ENCODE measurements around the gene PCGF3. TPM values are rescaled to one million over a fixed set of nuclear protein-coding genes. Genes with fewer than 3 reads are reported as not detected.
A peak's percentile ranks its signal among the peaks of the same experiment; 100 is the strongest.

Gene PCGF3
- total RNA-seq, 2 experiments from 2014 or later: 24.7 to 25.9 TPM

DNA sequence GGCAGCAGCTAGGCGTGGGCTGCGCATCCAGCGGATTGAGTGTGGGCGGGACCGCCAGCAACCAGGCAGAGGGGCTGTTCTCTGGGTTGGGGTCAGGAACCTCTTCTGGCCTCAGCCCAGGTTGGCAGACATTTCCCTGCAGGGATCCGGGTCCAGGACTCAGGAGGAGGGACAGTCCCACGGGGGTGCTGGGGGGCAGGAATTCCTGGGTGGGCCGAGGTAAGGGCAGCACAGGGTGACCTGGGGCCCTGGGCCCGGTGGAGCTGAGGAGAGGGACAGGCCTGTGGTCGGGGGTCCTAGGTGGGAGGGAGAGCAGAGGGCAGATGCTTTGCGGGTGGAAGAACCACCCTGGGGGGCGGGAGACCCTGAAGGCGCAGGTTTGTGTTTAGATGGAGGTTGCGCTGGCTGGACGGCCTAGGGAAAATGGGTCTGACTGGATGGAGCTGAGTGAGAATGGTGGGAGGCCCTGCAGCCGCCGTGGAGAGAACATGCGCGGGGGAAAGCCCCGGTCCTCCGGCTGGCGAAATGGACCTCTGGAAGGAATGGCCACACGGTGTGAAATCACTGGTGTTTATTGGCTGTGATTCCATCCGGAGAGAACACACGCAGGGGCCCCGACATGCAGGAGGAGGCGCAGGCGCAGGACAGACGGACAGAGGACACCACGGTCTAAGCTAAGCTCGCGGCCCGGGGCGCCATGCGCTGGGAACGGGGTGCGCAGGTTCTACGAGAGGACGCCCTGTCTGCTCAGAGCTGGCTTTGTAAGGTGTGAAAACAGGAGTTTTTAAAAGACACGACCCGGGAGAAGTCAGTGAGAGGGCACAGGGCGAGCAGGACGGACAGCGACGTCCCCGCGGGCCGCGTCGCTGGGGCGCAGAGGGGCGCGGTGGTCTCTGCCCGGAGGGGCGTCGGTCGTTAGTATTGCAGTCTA, 79.0 kb downstream of the PCGF3 start:
- Mint-ChIP-seq H3K4me1 (ENCODE audit: low read depth) (peaks cover 29% of the 10 kb centered on the region), H3K4me3 (no peak overlapping the region), H3K36me3 (ENCODE audit: low read depth) (peaks cover 10% of the 10 kb centered on the region), H3K27me3 (ENCODE audit: low read depth) (peaks cover 20% of the 10 kb centered on the region), H3K9me3 (no peaks in the 10 kb centered on the region), H3K27ac (no peak overlapping the region)
- intact Hi-C loops (cut with micrococcal nuclease): loop anchor here (5.0 kb wide), 3 partner anchors 93 to 662 kb away; partner anchors contain the start of genes UVSSA and ZNF718
- no peak for DNase-seq
- CTCF ChIA-PET: interaction anchor here (1.2 kb wide), 1 partner anchor 42 kb away, joined by 3 read pairs; no protein-coding TSS in a partner anchor

- H3K4me1 Mint-ChIP-seq (ENCODE audit: low read depth): peaks cover 21% of the 10 kb centered on the region
- no peak for DNase-seq
- intact Hi-C loops (cut with micrococcal nuclease): no loop called here
- no peak overlapping the region for H3K27ac Mint-ChIP-seq
- CTCF ChIA-PET: no interaction called here
- H3K4me3 Mint-ChIP-seq: peak overlapping the region; percentile 29
- peaks cover 2% of the 10 kb centered on the region for H3K36me3 Mint-ChIP-seq (ENCODE audit: low read depth)
- no peaks in the 10 kb centered on the region for H3K9me3 Mint-ChIP-seq
- H3K27me3 Mint-ChIP-seq (ENCODE audit: low read depth): peaks cover 21% of the 10 kb centered on the region
Measured at GRCh38 chr4:785332-786073, 79.9 kb downstream of the PCGF3 start.

GRCh38 chr4:786074-786741, 80.6 kb downstream of the PCGF3 start:
- Mint-ChIP-seq H3K4me3 (no peak overlapping the region), H3K27me3 (ENCODE audit: low read depth) (peaks cover 26% of the 10 kb centered on the region), H3K9me3 (no peaks in the 10 kb centered on the region), H3K36me3 (ENCODE audit: low read depth) (no peaks in the 10 kb centered on the region), H3K27ac (no peak overlapping the region), H3K4me1 (ENCODE audit: low read depth) (peaks cover 18% of the 10 kb centered on the region)
- CTCF ChIA-PET: no interaction called here
- intact Hi-C loops (cut with micrococcal nuclease): no loop called here
- DNase-seq: no peak

GRCh38 chr4:786861-787300, 81.2 kb downstream of the PCGF3 start:
- no peaks in the 10 kb centered on the region for H3K9me3 Mint-ChIP-seq
- H3K27ac Mint-ChIP-seq: no peak overlapping the region
- H3K4me1 Mint-ChIP-seq (ENCODE audit: low read depth): peaks cover 18% of the 10 kb centered on the region
- no peak overlapping the region for H3K4me3 Mint-ChIP-seq
- peaks cover 26% of the 10 kb centered on the region for H3K27me3 Mint-ChIP-seq (ENCODE audit: low read depth)
- CTCF ChIA-PET: no interaction called here
- intact Hi-C loops (cut with micrococcal nuclease): no loop called here
- no peaks in the 10 kb centered on the region for H3K36me3 Mint-ChIP-seq (ENCODE audit: low read depth)
- no peak for DNase-seq

DNA sequence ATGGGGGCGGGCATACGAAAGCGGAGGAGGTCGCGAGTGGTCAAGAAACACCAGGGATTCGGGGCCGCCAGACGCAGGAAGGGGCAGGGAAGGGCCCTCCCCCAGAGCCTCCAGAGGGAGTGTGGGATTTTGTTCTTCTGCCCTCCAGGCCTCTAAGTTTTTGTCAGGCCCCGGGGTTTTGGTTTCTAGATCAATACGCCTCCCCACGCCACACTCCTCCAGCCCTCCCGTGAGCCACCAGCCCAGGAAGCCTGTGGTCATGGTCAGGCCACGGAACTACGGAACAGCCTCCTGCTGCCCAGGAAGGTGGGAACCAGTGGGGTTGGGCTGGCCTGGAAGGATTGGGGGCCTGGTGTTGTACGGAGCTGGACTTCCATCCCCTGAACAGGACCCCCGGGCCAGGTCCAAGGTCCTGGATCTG, 81.9 kb downstream of the PCGF3 start:
- Mint-ChIP-seq H3K36me3 (ENCODE audit: low read depth) (no peaks in the 10 kb centered on the region), H3K27ac (no peak overlapping the region), H3K4me3 (no peak overlapping the region), H3K9me3 (no peaks in the 10 kb centered on the region), H3K4me1 (ENCODE audit: low read depth) (peaks cover 14% of the 10 kb centered on the region), H3K27me3 (ENCODE audit: low read depth) (peaks cover 28% of the 10 kb centered on the region)
- intact Hi-C loops (cut with micrococcal nuclease): no loop called here
- no peak for DNase-seq
- CTCF ChIA-PET: no interaction called here

GRCh38 chr4:788006-788635, 82.5 kb downstream of the PCGF3 start:
- H3K4me1 Mint-ChIP-seq (ENCODE audit: low read depth): peaks cover 18% of the 10 kb centered on the region
- CTCF ChIA-PET: no interaction called here

DNA sequence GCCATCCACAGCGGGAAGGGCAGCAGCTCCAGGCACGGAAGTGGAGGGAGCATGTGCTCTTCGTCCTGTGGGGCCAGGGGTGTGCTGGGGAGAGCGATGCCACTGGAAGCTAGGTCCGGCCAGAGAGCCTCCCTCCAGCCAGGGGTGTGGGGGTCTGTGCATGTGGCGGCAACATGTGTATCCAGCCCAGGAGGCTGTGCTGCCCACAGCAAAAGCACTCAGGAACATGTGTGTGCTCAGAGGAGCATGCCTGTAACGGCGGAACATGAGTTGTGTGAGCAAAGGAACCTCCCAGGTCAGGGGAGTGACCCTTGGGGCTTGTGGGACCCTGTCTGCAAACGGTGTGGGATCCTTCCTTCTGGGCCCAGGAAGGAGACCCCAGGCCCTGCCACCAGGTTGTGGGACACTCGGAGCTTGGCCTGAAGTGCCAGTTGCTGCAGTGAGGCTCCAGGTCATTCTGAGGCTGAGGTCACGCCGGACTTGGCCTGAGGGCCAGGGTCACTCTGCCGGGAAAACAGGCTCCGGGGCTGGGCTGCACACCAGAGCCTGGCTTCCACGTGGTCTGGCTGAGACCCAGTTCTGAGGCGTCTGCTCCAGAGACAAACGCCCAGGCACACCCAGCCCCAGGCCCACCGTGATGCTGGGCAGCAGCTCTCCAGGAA, 83.1 kb downstream of the PCGF3 start:
- intact Hi-C loops (cut with micrococcal nuclease): no loop called here
- Mint-ChIP-seq H3K9me3 (no peaks in the 10 kb centered on the region), H3K4me1 (ENCODE audit: low read depth) (peaks cover 19% of the 10 kb centered on the region), H3K36me3 (ENCODE audit: low read depth) (no peaks in the 10 kb centered on the region), H3K27ac (no peak overlapping the region), H3K4me3 (no peak overlapping the region), H3K27me3 (ENCODE audit: low read depth) (peaks cover 38% of the 10 kb centered on the region)
- DNase-seq: no peak
- CTCF ChIA-PET: no interaction called here

More at GRCh38 chr4:788006-788635, 82.5 kb downstream of the PCGF3 start:
- Mint-ChIP-seq H3K27me3 (ENCODE audit: low read depth) (peaks cover 33% of the 10 kb centered on the region), H3K36me3 (ENCODE audit: low read depth) (no peaks in the 10 kb centered on the region), H3K9me3 (no peaks in the 10 kb centered on the region), H3K4me3 (no peak overlapping the region), H3K27ac (no peak overlapping the region)
- DNase-seq: no peak
- intact Hi-C loops (cut with micrococcal nuclease): no loop called here

DNA sequence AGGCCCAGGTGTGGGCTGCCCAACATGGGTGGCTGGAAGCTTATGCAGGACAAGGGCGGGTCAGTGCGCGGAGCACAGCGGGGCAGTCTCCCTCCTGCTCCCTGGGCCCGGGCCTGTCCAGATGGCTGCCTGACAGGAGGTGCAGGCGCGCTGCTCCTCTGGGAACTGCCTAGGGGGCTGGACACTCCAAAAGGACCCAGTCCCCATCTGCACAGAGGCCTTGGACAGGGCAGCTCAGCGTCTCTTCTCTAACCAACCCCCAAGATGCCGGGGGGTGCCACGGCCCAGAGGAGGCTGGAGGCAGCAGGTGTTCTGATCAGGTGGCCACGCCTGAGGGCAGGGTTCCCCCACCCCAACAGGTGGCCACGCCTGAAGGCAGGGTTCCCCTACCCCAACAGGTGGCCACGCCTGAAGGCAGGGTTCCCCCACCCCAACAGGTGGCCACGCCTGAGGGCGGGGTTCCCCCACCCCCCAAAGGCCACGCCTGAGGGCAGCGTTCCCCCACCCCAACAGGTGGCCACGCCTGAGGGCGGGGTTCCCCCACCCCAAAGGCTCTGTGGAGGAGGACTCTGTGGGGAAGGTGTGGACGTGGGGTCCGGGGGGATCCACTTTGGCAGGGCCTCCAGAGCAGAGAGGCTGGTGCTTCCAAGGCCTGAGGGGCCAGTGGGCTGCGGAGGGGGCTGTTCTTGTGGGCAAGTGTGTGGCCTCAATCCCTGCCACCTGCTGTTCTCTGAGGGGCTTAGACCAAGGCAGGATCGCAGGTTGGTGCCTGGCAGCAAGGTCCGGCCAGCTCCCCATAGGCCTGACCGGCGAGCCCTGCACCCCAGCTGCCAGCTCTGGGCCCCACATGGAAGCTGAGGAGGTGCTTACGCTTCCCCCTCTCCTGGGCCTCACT, 84.2 kb downstream of the PCGF3 start:
- H3K4me1 Mint-ChIP-seq (ENCODE audit: low read depth): peaks cover 23% of the 10 kb centered on the region
- no peaks in the 10 kb centered on the region for H3K9me3 Mint-ChIP-seq
- no peak overlapping the region for H3K4me3 Mint-ChIP-seq
- intact Hi-C loops (cut with micrococcal nuclease): no loop called here
- H3K36me3 Mint-ChIP-seq (ENCODE audit: low read depth): no peaks in the 10 kb centered on the region
- peaks cover 40% of the 10 kb centered on the region for H3K27me3 Mint-ChIP-seq (ENCODE audit: low read depth)
- CTCF ChIA-PET: no interaction called here
- H3K27ac Mint-ChIP-seq: no peak overlapping the region
- no peak for DNase-seq

DNA sequence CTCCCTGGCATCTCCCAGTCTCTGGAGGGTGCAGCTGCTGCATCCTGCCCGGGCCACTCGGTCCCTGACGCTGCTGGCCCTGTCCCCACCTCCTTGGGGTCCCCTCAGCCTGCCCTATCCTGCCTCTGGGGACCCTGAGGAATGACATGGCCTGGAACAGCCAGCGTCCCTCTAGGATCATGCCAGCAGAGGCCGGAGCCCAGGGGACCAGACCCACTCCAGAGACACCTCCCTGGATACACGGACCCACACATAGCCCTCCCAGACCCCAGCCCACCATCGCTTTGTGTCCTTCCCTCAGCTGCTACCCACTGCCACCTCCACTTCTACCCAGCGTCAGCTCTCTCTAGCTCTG, 84.8 kb downstream of the PCGF3 start:
- H3K4me1 Mint-ChIP-seq (ENCODE audit: low read depth): peaks cover 22% of the 10 kb centered on the region
- peaks cover 36% of the 10 kb centered on the region for H3K27me3 Mint-ChIP-seq (ENCODE audit: low read depth)
- CTCF ChIA-PET: no interaction called here
- H3K36me3 Mint-ChIP-seq (ENCODE audit: low read depth): no peaks in the 10 kb centered on the region
- intact Hi-C loops (cut with micrococcal nuclease): no loop called here
- H3K9me3 Mint-ChIP-seq: no peaks in the 10 kb centered on the region
- no peak for DNase-seq
- no peak overlapping the region for H3K27ac Mint-ChIP-seq
- H3K4me3 Mint-ChIP-seq: no peak overlapping the region

- H3K27me3 Mint-ChIP-seq (ENCODE audit: low read depth): peaks cover 41% of the 10 kb centered on the region
- peaks cover 23% of the 10 kb centered on the region for H3K4me1 Mint-ChIP-seq (ENCODE audit: low read depth)
- intact Hi-C loops (cut with micrococcal nuclease): no loop called here
- no peak overlapping the region for H3K27ac Mint-ChIP-seq
- H3K36me3 Mint-ChIP-seq (ENCODE audit: low read depth): no peaks in the 10 kb centered on the region
- no peak overlapping the region for H3K4me3 Mint-ChIP-seq
- H3K9me3 Mint-ChIP-seq: no peaks in the 10 kb centered on the region
- no peak for DNase-seq
- CTCF ChIA-PET: no interaction called here
Measured at GRCh38 chr4:791252-791897, 85.7 kb downstream of the PCGF3 start.

Measured in activated naive CD4-positive, alpha-beta T cell treated with anti-CD3 and anti-CD28 coated beads for 36 hours (primary cell).